ENCODE results near the gene TCFL5.
"Not testable (repeated sequence)": the region's sequence is repeated elsewhere in the genome, so short reads cannot be mapped to it uniquely, and the experiment has no call there.

TCFL5 gene

DNA sequence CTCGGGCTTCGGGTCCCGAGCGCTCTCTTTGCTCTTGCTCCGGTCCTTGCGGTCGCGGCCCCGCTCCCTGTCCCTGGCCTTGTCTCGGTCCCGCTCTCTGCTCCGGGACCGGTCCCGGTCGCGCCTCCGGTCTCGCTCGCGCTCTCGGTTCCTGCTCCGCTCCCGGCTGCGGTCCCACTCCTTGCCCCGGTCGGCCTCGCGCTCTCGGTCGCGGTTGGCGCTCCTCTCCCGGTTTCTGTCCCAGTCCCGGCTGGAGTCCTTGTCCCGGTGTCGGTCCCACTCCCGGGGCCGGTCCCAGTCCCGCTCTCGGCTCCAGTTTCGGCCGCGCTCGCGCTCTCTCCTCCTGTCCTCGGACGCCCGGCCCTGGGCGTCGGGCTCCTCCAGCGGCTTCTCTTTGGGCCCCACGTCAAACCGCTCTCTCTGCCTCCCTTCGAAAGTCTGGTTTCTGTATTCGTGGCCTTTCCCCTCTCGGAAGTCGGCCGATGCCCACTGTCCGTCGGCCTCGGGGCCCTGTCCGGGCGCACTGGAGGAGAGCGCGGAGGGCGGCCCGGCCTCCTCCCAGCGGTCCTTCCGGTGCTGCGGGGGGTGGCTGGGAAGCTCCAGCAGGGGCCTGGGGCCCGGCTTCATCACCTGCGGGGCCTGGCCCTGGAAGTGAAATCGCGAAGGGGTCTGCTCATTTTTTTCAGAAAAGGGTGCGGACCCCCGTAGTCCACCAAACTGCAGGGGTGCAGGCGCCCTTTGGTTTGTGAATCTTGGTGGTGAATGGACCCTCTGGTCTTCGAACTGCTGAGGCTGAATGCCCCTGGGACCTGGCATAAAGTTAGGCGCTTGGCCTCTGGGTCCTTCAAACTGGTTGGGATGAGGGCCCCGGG is 17.9 kb upstream of the TCFL5 start:
- DNase-seq, result no peak
- no peak for ATAC-seq

DNA sequence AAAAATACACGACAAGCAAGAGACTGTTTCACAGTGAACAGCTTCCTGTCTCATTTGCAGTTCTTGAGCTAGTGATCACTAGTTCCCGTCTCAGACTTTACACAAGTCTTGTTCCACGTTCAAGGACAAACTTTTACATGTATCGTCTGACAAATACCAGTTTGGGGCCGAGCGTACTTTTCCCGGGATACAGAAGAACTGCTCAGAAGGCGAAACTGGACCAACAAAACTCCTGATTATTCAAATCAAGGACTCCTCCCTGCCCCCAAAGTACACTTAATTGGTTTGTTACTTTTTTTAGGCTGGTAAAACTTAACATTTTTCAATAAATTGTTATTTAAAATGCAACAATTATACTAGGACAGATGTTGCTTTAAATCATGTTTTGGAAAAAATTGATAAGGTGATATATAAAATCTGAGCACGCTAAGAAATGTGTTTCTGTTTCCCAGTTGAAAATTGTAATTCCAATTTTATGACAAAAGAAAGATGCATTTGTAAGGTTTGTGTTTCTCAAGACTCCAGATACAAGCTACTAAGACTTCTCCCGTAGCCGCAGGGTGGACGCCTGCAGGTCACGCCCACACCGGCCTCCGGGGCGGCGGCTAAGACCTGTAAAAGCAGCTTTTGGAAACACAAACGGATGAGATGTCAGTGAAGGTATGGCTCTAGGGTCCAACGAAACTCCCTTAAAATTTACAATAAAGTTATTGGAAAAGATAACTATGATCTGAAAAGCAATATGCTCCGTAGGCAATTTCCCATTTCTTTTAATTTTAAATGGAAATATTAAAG is 16.8 kb upstream of the TCFL5 start:
- DNase-seq, result no peak
- no peak for ATAC-seq

DNA sequence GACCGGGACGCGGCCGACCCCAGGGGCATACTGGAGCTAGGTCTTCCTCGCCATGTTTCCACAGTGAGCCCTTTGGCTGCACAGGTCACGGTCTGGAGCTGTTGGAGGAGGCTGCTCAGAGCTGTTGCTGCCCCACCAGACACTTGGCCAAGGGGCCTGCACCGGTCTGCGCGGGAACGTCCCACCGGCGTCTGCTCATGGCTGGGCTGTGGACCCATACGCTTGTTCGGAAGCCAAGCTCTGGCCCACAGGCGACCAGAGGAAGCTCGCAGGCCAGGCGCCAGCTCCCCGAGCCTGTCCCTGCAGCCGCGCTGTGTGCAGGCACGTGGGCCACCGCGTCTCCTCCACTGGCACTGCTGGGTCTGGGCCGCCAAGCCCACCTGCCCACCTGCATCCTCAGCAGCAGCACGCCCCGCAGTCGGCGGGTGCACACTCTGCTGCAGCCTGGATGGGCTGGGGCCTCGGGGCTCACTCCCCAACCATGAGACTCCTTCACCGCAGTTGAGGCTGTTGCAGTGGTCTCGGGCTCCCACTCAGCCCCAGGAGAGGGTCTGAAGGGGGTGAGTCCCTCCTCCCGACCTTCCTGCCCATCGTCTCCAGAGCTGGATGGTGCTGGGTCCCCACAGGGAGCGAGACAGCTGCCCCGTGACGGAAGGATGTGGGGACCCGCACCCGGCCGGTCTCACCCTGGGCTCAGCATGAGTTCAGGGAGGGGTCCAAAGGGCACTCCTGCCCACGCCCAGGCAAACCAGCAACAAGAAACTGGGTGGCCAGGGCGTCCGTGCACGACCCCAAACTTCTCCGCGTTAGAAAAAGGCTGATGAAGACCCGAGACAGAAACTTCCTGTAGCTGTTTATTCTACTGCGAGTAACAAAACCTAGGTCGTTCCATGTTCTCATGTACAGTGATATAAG is 15.5 kb upstream of the TCFL5 start:
- ATAC-seq, result no peak
- DNase-seq, result no peak

DNA sequence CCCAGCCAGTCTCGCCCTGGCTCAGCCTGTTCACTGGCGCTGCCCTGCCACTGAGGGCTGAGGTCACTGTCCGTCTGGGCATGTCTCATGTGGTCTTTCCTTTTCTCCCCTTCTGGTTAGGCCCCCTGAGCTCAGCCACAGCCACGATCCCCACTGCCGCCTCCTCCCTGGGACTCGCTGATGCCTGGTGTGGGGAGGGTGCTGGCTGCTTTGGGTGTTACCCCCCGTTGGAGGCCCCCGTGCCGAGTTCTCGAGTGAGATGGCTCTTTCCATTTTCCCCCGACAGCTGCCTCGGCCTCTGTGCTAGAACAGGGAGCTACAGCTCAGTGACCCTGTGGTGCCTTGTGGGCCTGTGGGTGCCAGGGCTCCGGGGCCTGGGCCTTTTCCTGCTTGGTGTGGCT is 14.9 kb upstream of the TCFL5 start:
- peak; percentile 49 for ATAC-seq

DNA sequence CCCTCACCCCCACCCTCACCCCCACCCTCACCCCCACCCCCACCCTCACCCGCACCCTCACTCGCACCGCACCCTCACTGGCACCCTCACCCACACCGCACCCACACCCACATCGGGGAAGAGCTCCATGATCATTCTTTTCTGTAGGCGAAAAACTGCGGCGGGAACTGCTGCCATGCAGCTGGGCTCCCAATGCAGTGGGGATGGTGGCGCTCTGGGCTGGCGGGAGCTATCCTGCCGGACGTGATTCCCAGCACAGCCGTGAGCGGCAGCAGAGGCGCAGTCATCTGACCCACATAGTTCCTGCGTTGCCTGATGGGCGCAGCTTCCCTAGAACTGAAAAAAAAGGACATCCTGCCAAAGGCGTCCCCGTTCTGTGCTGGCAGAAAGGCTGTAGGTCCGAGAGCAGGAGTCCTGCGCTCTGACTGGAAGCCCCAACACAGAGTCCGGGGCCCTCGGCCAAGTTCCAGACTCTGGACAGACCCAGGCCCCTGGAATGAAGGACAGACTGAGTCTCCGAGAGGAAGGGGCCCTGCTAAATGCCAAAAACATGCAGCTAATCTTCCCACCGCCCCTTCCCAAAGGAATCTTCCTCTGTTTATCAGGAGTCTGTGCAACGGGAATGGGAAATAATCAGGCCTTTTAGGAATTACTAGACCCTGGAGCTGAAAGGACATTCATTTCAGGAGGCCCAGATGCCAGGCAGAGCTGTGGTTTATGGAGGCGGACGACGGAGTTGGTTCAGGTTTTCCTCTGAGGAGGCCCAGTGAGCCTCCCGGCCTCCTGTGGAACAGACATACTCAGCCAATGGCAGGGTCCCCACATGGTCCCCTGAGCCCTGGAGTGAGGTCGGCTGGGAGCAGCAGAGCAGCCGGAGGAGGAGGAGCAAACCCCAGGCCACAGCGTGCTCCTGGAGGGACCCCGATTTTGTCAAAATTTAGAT is 14.1 kb upstream of the TCFL5 start:
- DNase-seq (no peak), ATAC-seq (peak; percentile 19)

More for the DNA sequence above, 14.9 kb upstream of the TCFL5 start:
- no peak for DNase-seq

DNA sequence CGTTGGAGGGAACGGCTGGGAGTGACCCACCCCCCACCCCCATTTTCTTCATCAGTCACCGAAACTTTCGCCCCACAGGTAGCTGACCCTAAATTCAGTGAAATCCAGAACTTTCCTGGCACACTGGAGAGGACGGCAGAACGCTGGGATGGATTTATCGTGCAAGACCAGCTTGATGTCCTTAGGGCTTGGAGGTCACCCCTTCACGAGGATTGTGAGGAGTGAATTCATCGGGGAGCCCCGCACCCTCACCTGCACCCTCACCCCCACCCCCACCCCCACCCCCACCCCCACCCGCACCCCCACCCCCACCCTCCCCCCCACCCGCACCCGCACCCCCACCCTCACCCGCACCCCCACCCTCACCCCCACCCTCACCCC is 13.3 kb upstream of the TCFL5 start:
- ATAC-seq, result no peak
- no peak for DNase-seq

DNA sequence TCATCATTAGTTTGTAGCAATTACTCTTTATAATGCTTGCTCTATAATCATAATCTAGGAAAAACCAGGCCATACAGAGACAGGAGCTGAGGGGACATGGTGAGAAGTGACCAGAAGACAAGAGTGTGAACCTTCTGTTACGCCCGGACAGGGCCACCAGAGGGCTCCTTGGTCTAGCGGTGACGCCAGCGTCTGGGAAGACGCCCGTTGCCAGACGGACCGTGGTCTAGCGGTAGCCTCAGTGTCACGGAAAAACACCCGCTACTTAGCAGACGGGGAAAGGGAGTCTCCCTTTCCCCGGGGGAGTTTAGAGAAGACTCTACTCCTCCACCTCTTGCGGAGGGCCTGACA is 12.0 kb upstream of the TCFL5 start:
- peak; percentile 56 for DNase-seq

DNA sequence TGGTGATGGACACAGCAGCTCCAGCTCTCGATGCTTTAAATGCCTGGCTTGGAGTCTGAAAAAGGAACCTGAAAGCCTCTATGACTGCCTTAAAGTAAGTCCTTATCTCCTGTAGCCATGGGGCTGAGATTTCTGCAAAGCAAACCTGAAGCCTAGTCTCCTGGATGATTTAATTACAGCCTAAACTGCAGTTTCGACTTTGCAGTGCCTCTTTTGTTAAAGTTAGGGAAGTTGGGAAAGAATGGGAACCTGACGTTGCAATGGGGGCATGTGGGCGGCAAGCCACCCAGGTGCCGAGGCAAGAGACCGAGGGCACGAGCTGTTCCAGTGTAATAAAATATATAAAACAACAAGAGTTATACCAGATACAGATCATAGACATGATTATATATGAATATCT is 11.7 kb upstream of the TCFL5 start:
- ATAC-seq (no peak), DNase-seq (no peak)

More for the DNA sequence above, 12.0 kb upstream of the TCFL5 start:
- ATAC-seq, result not testable (repeated sequence)

DNA sequence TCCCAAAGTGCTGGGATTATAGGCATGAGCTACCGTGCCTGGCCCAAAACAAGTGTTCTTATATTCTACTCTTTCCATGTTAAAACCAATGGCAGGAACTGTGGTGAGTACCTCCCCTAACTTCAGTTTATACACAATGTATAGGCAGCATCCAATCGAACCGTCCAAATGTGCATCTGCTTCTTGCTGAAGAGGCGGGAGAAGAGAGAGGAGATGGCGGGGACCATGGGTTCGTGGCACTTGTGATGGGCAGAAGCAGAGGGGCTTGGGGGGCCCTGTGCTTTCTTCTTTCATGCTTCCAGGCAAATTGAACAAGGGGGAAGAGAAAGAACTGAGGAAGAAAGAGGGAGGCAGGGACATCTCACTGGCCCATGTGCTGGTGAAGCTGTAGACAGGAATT is 11.2 kb upstream of the TCFL5 start:
- ATAC-seq, result no peak
- no peak for DNase-seq

DNA sequence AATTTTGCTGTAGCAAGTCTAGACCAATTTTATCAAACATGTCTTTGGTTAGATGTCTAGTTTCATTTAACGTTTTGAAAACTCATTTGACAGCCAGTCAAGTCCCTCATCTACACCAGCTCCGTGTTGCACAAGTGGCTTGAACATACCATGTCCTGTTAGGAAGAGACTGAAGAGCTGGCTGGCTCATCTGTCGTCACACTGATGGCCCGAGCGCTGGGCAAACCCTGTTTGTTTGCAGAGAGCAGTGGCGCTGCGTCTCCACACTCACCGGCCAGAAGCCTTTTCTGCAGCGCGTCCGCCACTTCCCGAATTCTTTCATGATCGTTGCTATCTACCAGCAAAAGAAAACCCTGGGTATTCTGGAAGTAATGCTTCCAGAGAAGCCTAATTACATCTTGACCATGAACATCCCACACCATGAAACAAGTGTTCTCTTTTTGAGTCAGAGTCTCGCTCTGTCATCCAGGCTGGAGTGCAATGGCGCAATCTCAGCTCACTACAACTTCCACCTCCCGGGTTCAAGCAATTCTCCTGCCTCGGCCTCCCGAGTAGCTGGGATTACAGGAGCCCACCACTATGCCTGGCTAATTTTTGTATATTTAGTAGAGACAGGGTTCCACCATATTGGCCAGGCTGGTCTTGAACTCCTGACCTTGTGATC is 10.7 kb upstream of the TCFL5 start:
- no peak for ATAC-seq
- DNase-seq, result no peak

DNA sequence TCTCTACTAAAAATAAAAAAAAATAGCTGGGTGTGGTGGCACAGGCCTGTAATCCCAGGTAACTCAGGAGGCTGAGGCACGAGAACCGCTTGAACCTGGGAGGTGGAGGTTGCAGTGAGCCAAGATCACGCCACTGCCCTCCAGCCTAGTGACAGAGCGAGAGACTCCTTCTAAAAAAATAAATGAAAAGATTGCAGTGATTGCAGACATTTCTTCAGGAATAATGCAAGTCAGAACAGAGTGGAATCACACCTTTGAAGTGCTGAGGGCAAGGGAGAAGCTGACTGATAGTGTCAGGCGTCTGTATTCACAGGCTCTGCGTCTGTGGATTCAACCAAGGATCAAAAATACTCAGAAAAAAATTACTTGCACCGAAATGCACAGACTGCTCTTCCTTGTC is 2.6 kb upstream of the TCFL5 start:
- no peak for DNase-seq
- ATAC-seq, result no peak

DNA sequence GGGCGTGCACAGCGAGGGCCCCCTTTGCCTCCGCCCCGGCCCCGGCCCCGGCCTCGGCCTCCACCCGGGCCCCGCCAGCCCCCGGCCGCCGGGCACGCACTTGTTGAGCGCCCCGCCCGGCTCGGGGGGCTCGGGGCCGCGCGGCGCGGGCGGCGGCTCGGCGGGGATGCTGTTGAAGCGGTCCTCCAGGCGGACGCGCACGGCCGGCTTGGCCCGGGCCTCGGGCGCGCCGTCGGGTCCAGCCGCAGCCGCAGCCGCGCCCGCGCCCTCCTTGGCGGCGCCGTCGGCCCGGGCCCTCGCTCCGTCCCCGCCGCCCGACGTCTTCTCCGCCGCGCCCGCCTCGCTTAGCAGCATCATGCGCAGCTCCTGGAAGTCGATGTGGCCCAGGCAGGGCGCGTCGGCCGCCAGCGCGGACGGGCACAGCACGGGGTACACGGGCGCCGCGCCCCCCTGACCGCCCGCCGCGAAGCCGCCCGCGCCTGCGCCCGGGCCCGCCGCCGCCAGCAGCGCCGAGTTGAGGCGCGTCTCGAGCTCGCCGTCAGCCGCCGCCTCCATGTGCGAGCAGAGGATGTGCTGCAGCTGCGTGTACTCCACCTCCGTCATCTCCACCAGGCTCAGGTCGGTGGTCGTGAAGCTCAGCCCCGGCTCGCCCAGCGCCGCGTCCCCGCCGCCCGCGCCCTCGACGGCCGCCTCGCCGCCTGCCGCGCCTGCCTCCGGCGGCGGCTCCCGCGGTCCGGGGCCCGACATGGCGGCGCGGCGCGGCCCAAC is 514 bp downstream of the TCFL5 start:
- DNase-seq, result peak; percentile 45
- peak; percentile 31 for ATAC-seq

DNA sequence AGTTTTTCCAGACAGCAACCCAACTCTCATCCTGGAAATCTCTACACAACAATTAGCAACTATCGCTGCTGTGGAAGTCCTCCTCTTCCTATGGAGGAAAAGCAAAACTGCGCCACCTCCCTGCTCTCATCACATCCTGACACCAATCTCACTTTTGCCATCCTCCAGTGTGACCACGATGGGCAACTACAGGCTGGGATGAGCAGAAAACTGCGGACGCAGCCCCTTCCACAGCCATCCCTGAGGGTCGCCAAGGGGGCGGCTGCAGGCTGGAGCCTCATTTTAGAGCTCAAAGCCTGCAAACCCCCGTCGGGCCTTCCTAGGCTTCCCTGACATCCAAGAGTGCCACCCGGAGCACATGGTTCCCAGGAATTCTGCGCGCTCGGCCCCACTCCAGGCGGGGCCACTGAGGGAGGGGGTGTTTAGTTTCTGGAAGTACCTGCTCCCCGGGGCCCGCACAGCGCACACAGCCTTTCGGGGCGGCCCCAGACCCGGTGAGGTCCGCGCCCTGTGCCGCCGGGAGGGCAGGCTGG is 1.2 kb downstream of the TCFL5 start:
- no peak for ATAC-seq
- no peak for DNase-seq

DNA sequence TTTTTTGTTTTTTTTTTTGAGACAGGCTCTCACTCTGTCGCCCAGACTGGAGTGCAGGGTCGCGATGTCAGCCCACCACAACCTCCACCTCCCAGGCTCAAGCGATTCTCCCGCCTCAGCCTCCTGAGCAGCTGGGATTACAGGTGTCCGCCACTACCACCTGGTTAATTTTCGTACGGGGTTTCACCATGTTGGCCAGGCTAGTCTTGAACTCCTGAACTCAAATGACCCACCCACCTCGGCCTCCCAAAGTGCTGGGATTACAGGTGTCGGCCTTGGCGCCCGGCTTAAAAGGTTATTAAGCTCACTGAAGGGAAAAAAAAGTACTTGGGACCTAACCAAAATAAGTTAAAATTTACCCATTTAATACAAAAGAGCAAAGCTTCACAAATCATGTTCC is 1.9 kb downstream of the TCFL5 start:
- ATAC-seq (no peak), DNase-seq (no peak)

DNA sequence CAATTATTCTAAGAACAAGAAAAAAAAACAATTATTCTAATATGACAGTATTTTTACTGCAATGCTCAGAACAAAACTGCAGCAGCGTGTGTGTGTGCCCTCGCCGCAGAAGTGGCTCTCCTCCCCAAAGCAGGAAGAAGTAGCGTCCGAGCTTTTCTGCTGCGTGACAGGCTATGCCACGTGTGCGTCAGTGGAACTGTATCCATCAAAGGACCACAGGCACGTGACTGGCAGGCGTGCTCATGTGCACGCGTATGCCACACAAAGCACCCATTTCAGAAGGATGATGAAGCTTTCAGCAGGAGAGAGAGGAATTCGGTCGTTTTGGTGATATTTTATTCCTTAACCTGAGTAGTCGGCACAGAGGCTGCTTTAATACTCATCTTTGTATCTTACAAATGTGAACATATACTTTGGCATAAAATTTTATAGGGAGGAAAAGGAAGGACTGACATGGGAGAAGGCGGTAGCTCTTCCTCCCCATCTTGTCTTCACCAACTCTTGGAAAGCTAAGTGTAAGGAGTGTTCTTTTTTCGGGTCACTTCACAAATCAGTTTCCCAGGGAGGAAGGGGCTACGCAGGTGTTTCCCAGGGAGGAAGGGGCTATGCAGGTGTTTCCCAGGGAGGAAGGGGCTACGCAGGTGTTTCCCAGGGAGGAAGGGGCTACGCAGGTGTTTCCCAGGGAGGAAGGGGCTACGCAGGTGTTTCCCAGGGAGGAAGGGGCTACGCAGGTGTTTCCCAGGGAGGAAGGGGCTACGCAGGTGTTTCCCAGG is 3.4 kb downstream of the TCFL5 start:
- DNase-seq, result no peak
- ATAC-seq, result no peak

DNA sequence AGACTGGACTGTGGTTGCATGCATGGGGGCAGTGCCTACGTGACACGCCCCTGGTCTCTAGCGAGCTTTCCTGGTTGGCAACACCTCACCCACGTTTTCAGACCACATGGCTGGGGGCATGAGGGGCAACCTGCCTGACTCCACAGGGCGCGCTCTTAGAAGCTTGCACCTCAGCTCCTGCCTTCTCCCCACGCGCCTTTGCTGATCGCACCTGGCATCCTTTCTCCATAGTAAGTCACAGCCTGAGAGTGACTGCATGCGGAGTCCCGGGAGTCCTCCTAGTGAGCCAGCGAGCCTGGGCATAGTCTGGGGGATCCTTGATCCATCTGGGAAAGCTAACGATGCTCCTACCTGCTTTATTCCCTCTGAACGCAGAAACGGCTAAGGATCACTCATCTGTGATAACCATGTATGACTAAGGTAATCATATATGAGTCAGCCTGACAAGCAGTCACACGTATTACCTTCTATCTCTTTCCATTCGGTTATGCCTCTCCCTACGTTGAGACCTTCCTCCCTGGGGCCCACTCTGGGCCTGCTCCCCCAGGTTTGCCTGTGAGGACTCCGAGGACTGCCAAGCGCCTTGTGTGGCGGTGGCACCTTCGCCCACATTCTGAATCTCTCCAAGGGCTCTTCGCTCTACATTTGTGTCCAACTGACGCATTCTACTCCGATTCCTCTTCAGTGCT is 4.5 kb downstream of the TCFL5 start:
- ATAC-seq, result no peak
- DNase-seq, result no peak

DNA sequence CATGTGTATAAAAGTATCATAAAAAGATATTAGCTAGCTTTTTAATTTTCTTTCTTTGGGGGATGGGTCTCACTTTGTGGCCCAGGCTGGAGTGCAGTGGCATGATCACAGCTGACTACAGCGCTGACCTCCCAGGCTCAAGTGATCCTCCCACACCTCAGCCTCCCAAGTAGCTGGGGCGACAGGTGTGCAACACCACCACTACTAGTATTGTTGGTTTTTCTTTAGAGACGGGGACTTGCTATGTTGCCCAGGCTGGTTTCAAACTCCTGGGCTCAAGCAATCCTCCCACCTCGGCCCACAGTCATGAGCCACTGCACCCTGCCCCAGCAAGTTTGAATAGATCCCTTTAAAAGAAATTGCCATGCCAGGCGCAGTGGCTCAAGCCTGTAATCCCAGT is 6.5 kb downstream of the TCFL5 start:
- no peak for ATAC-seq
- DNase-seq, result no peak

DNA sequence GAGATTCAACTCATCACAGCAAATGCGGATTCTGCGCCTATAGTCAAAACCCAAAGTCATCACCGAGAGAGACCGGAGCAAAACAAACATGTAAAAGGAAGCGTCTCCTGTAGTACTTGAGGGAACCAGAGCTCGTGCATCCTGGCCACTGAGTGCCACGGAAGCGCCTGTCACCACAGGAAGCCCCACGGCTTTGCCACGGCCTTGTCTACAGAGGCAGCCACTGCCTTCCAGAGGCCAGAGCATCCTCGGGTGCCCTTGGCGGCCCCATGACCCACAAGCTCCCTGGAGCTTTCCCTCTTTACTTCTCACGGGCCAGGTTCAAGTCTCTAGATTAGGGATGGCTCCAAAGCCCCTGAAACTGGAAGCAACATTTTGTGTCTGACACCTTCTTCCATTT is 7.5 kb downstream of the TCFL5 start:
- no peak for DNase-seq
- ATAC-seq, result no peak

Data from stimulated activated naive CD8-positive, alpha-beta T cell treated with anti-CD3 and anti-CD28 coated beads, Interleukin-15, Interleukin-2, amounts not matched to agents 100 U/mL and 50 U/mL, for 24 hours (primary cell).